ENCODE results near the gene CES5A.

GRCh38 chr16:55922662-55923061 lies 47.5 kb upstream of the CES5A start:
- TF ChIP-seq YY1 (IDR thresholded peaks at IDR 0.05; ENCODE audit: insufficient read depth, insufficient read length) (no peak), ZNF274 (IDR thresholded peaks at IDR 0.05; ENCODE audit: low read depth, low read length) (no peak)
